ENCODE measurements around the gene IMPDH1.

The IMPDH1 gene

GRCh38 chr7:128406314-128407232 is 3.2 kb downstream of the IMPDH1 start:
- Histone ChIP-seq H3K4me3 (ENCODE audit: low read depth in 1 of 5, low read length in 5 of 5) (peak overlapping the region in 4 of 5 donors; percentile 17 to 34 (median 24)), H3K27me3 (ENCODE audit: control insufficient read depth in 5 of 5, insufficient read depth in 4 of 5, low read length in 5 of 5) (no peaks in the 10 kb centered on the region), H3K9me3 (ENCODE audit: control insufficient read depth in 5 of 5, low read length in 5 of 5) (no peaks in the 10 kb centered on the region), H3K4me1 (ENCODE audit: control insufficient read depth in 5 of 5, insufficient read depth in 5 of 5, low read length in 5 of 5) (peaks cover 9 to 65% (median 60%) of the 10 kb centered on the region in 5 donors), H3K9ac (ENCODE audit: low read length in 5 of 5) (peak overlapping the region; percentile 26 to 66 (median 39)), H3K27ac (ENCODE audit: low read depth, low read length) (peak overlapping the region; percentile 37), H3K36me3 (ENCODE audit: control insufficient read depth in 5 of 5, insufficient read depth in 5 of 5, low read length in 5 of 5) (peaks cover 0 to 10% (median 4%) of the 10 kb centered on the region in 5 donors)

- H3K9ac ChIP-seq (ENCODE audit: low read length in 5 of 5) = peak overlapping the region; percentile 59 to 91 (median 80)
- no peak overlapping the region for H3K27ac ChIP-seq (ENCODE audit: low read depth, low read length)
- peaks cover 9 to 65% (median 60%) of the 10 kb centered on the region in 5 donors for H3K4me1 ChIP-seq (ENCODE audit: control insufficient read depth in 5 of 5, insufficient read depth in 5 of 5, low read length in 5 of 5)
These were observed 4.1 kb downstream of the IMPDH1 start for GRCh38 chr7:128405471-128406313.

GRCh38 chr7:128404886-128405470 is 4.8 kb downstream of the IMPDH1 start:
- peaks cover 0 to 26% (median 20%) of the 10 kb centered on the region in 5 donors for H3K36me3 ChIP-seq (ENCODE audit: control insufficient read depth in 5 of 5, insufficient read depth in 5 of 5, low read length in 5 of 5)
- no peak overlapping the region for H3K27ac ChIP-seq (ENCODE audit: low read depth, low read length)
- peaks cover 9 to 58% (median 55%) of the 10 kb centered on the region in 5 donors for H3K4me1 ChIP-seq (ENCODE audit: control insufficient read depth in 5 of 5, insufficient read depth in 5 of 5, low read length in 5 of 5)
- peak overlapping the region; percentile 59 to 91 (median 80) for H3K9ac ChIP-seq (ENCODE audit: low read length in 5 of 5)
- H3K4me3 ChIP-seq (ENCODE audit: low read depth in 1 of 5, low read length in 5 of 5) = peak overlapping the region; percentile 62 to 83 (median 69)
- H3K27me3 ChIP-seq (ENCODE audit: control insufficient read depth in 5 of 5, insufficient read depth in 4 of 5, low read length in 5 of 5) = no peaks in the 10 kb centered on the region
- no peaks in the 10 kb centered on the region for H3K9me3 ChIP-seq (ENCODE audit: control insufficient read depth in 5 of 5, low read length in 5 of 5)

More at GRCh38 chr7:128405471-128406313, 4.1 kb downstream of the IMPDH1 start:
- Histone ChIP-seq H3K27me3 (ENCODE audit: control insufficient read depth in 5 of 5, insufficient read depth in 4 of 5, low read length in 5 of 5) (no peaks in the 10 kb centered on the region), H3K9me3 (ENCODE audit: control insufficient read depth in 5 of 5, low read length in 5 of 5) (no peaks in the 10 kb centered on the region), H3K36me3 (ENCODE audit: control insufficient read depth in 5 of 5, insufficient read depth in 5 of 5, low read length in 5 of 5) (peaks cover 0 to 18% (median 13%) of the 10 kb centered on the region in 5 donors), H3K4me3 (ENCODE audit: low read depth in 1 of 5, low read length in 5 of 5) (peak overlapping the region in 4 of 5 donors; percentile 69 to 83 (median 75))

- Histone ChIP-seq H3K9me3 (ENCODE audit: control insufficient read depth in 5 of 5, low read length in 5 of 5) (no peaks in the 10 kb centered on the region), H3K9ac (ENCODE audit: low read length in 5 of 5) (peak overlapping the region in 3 of 5 donors; percentile 80 to 91 (median 84)), H3K27ac (ENCODE audit: low read depth, low read length) (no peak overlapping the region), H3K36me3 (ENCODE audit: control insufficient read depth in 5 of 5, insufficient read depth in 5 of 5, low read length in 5 of 5) (peaks cover 0 to 32% (median 24%) of the 10 kb centered on the region in 5 donors), H3K4me1 (ENCODE audit: control insufficient read depth in 5 of 5, insufficient read depth in 5 of 5, low read length in 5 of 5) (peaks cover 9 to 55% (median 53%) of the 10 kb centered on the region in 5 donors), H3K27me3 (ENCODE audit: control insufficient read depth in 5 of 5, insufficient read depth in 4 of 5, low read length in 5 of 5) (no peaks in the 10 kb centered on the region), H3K4me3 (ENCODE audit: low read depth in 1 of 5, low read length in 5 of 5) (peak overlapping the region in 3 of 5 donors; percentile 69 to 83 (median 81))
These were observed 5.6 kb downstream of the IMPDH1 start for GRCh38 chr7:128404143-128404681.

- Histone ChIP-seq H3K9ac (ENCODE audit: low read length in 5 of 5) (no peak overlapping the region), H3K4me1 (ENCODE audit: control insufficient read depth in 5 of 5, insufficient read depth in 5 of 5, low read length in 5 of 5) (peaks cover 7 to 49% (median 48%) of the 10 kb centered on the region in 5 donors), H3K27me3 (ENCODE audit: control insufficient read depth in 5 of 5, insufficient read depth in 4 of 5, low read length in 5 of 5) (no peaks in the 10 kb centered on the region), H3K4me3 (ENCODE audit: low read depth in 1 of 5, low read length in 5 of 5) (peak overlapping the region in 3 of 5 donors; percentile 69 to 83 (median 81)), H3K9me3 (ENCODE audit: control insufficient read depth in 5 of 5, low read length in 5 of 5) (no peaks in the 10 kb centered on the region), H3K36me3 (ENCODE audit: control insufficient read depth in 5 of 5, insufficient read depth in 5 of 5, low read length in 5 of 5) (peaks cover 0 to 34% (median 28%) of the 10 kb centered on the region in 5 donors), H3K27ac (ENCODE audit: low read depth, low read length) (no peak overlapping the region)
These were observed 6.1 kb downstream of the IMPDH1 start for GRCh38 chr7:128403676-128404075.

GRCh38 chr7:128402356-128402755 is 7.4 kb downstream of the IMPDH1 start:
- Histone ChIP-seq H3K36me3 (ENCODE audit: control insufficient read depth in 5 of 5, insufficient read depth in 5 of 5, low read length in 5 of 5) (peaks cover 5 to 47% (median 40%) of the 10 kb centered on the region in 5 donors), H3K27me3 (ENCODE audit: control insufficient read depth in 5 of 5, insufficient read depth in 4 of 5, low read length in 5 of 5) (no peaks in the 10 kb centered on the region)

GRCh38 chr7:128400566-128400965 is 9.2 kb downstream of the IMPDH1 start:
- H3K27me3 ChIP-seq (ENCODE audit: control insufficient read depth in 5 of 5, insufficient read depth in 4 of 5, low read length in 5 of 5) = no peaks in the 10 kb centered on the region
- no peak overlapping the region for H3K4me3 ChIP-seq (ENCODE audit: low read depth in 1 of 5, low read length in 5 of 5)
- no peaks in the 10 kb centered on the region for H3K9me3 ChIP-seq (ENCODE audit: control insufficient read depth in 5 of 5, low read length in 5 of 5)
- peaks cover 3 to 23% (median 21%) of the 10 kb centered on the region in 5 donors for H3K4me1 ChIP-seq (ENCODE audit: control insufficient read depth in 5 of 5, insufficient read depth in 5 of 5, low read length in 5 of 5)
- H3K9ac ChIP-seq (ENCODE audit: low read length in 5 of 5) = no peak overlapping the region
- no peak overlapping the region for H3K27ac ChIP-seq (ENCODE audit: low read depth, low read length)
- H3K36me3 ChIP-seq (ENCODE audit: control insufficient read depth in 5 of 5, insufficient read depth in 5 of 5, low read length in 5 of 5) = peaks cover 10 to 65% (median 58%) of the 10 kb centered on the region in 5 donors

More at GRCh38 chr7:128402356-128402755, 7.4 kb downstream of the IMPDH1 start:
- Histone ChIP-seq H3K9me3 (ENCODE audit: control insufficient read depth in 5 of 5, low read length in 5 of 5) (no peaks in the 10 kb centered on the region), H3K9ac (ENCODE audit: low read length in 5 of 5) (peak overlapping the region in 1 of 5 donors; percentile 38), H3K4me3 (ENCODE audit: low read depth in 1 of 5, low read length in 5 of 5) (no peak overlapping the region), H3K27ac (ENCODE audit: low read depth, low read length) (no peak overlapping the region), H3K4me1 (ENCODE audit: control insufficient read depth in 5 of 5, insufficient read depth in 5 of 5, low read length in 5 of 5) (peaks cover 3 to 36% (median 34%) of the 10 kb centered on the region in 5 donors)

GRCh38 chr7:128399991-128400390 is 9.8 kb downstream of the IMPDH1 start:
- Histone ChIP-seq H3K27me3 (ENCODE audit: control insufficient read depth in 5 of 5, insufficient read depth in 4 of 5, low read length in 5 of 5) (no peaks in the 10 kb centered on the region), H3K9ac (ENCODE audit: low read length in 5 of 5) (no peak overlapping the region), H3K9me3 (ENCODE audit: control insufficient read depth in 5 of 5, low read length in 5 of 5) (no peaks in the 10 kb centered on the region), H3K4me1 (ENCODE audit: control insufficient read depth in 5 of 5, insufficient read depth in 5 of 5, low read length in 5 of 5) (peaks cover 3 to 18% (median 15%) of the 10 kb centered on the region in 5 donors), H3K27ac (ENCODE audit: low read depth, low read length) (no peak overlapping the region), H3K4me3 (ENCODE audit: low read depth in 1 of 5, low read length in 5 of 5) (no peak overlapping the region), H3K36me3 (ENCODE audit: control insufficient read depth in 5 of 5, insufficient read depth in 5 of 5, low read length in 5 of 5) (peaks cover 10 to 70% (median 63%) of the 10 kb centered on the region in 5 donors)

- H3K27me3 ChIP-seq (ENCODE audit: control insufficient read depth in 5 of 5, insufficient read depth in 4 of 5, low read length in 5 of 5) = no peaks in the 10 kb centered on the region
- H3K9ac ChIP-seq (ENCODE audit: low read length in 5 of 5) = no peak overlapping the region
- no peak overlapping the region for H3K27ac ChIP-seq (ENCODE audit: low read depth, low read length)
- H3K4me3 ChIP-seq (ENCODE audit: low read depth in 1 of 5, low read length in 5 of 5) = no peak overlapping the region
- H3K9me3 ChIP-seq (ENCODE audit: control insufficient read depth in 5 of 5, low read length in 5 of 5) = no peaks in the 10 kb centered on the region
- peaks cover 1 to 6% (median 3%) of the 10 kb centered on the region in 5 donors for H3K4me1 ChIP-seq (ENCODE audit: control insufficient read depth in 5 of 5, insufficient read depth in 5 of 5, low read length in 5 of 5)
- H3K36me3 ChIP-seq (ENCODE audit: control insufficient read depth in 5 of 5, insufficient read depth in 5 of 5, low read length in 5 of 5) = peaks cover 10 to 82% (median 75%) of the 10 kb centered on the region in 5 donors
These were observed 11.0 kb downstream of the IMPDH1 start for GRCh38 chr7:128398841-128399135.
